M059J (cell line): Measurements from ENCODE around the gene LAMTOR5. TPM values are rescaled to one million over a fixed set of nuclear protein-coding genes. Genes with fewer than 3 reads are reported as not detected.
"Not testable (repeated sequence)": the region's sequence is repeated elsewhere in the genome, so short reads cannot be mapped to it uniquely, and the experiment has no call there.

ENCODE experiments used
- DNase-seq: peaks from one replicate; pipeline ENCODE4 v3.0.0-alpha.2; 2012; ENCODE audit warnings: low read depth
- total RNA-seq: library from RNA; depleted of rRNA; stranded (reverse); fragments of >200 nt; shearing (Covaris generic); gene quantifications from 2 replicates; pipeline ENCODE4 v1.2.3, GENCODE V29; 2014

Gene LAMTOR5
- total RNA-seq, 1 experiment from 2014 or later: 96.8 TPM

DNA sequence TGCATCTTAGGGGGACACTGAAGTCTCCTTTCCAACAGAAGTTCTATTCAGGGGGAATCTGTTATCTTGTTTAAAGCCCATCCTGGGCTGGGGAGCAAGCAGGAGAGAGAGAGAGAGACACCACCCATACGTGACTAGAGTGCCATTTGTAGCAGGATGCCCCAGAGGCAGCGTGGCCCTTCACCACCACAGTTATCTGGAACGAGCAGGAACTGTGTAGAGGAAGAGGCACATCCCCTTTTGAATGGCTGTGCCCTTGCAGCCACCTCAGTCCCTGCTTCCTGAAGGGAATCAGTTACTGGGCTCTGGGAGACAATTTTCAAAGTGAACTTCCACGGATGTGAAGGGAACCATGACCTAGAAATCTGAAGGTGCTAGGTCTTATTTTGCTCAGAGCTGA lies 19.4 kb upstream of the LAMTOR5 start:
- no peak for DNase-seq

DNA sequence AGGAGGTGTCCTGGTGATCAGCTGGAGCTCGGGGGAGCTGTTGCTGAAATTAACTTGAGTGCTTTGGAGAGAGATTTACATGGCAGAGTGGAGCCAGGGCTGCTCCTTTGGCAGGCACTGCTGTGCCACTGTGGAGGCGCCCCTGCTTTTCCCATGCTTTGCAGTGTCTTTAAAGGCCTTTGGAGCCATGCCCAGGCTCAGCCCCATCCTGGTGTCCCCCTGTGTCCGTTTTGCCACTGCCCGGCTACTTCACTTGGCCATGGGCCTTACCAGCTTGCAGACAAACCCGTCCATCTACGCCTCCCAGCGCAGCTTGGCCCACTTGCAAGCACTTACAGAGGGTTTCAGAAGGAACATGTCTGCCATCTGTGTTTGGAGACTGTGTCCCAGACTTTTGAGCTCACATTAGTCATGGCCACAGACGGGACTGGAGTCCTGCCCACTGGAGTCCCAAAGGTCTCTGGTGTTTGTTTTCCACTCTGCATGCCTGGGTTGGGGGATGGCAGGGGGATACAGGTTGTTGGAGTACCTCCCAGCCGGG lies 18.2 kb upstream of the LAMTOR5 start:
- no peak for DNase-seq

DNA sequence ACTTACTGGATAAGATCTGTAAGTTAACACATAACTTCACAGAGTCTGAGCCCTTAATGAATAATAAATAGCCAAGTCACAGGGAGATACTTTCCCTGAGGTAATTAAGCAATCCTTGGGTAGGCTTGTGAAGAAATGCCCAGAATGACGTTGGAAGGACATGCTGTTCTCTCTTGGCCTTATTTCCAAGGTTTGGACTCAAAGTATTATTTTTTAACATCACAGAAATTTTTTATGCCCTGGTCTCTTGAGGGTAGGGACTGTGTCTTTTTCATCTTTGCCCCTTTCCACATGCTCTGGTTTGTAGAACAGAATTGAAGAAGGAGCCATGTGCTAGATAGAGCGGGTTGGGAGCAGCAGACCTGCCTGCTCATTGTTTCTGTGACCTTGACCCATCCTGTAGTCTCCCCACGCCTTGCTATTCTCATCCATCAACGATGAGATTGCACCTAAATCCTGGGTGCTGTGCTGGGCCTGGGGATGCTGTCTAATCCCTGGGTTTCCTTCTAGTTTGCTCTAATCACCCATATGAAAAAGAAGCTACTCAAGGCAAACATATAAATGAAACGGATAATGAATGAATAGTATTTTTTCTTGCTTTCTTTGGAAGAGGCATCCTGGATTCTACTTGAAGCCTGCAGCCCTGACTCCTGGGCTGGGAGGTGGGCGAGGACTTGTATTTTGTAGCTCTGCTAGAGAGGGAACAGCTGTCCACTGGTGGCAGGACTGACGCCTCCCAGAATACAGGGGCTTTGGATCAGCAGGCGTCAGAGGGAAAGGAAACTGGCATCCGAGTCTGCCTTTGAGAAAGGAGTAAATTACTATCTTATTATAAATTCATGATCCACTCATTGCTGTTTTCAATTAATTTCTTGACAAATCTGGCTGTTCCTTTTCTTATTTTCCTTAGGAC lies 17.5 kb upstream of the LAMTOR5 start:
- no peak for DNase-seq

DNA sequence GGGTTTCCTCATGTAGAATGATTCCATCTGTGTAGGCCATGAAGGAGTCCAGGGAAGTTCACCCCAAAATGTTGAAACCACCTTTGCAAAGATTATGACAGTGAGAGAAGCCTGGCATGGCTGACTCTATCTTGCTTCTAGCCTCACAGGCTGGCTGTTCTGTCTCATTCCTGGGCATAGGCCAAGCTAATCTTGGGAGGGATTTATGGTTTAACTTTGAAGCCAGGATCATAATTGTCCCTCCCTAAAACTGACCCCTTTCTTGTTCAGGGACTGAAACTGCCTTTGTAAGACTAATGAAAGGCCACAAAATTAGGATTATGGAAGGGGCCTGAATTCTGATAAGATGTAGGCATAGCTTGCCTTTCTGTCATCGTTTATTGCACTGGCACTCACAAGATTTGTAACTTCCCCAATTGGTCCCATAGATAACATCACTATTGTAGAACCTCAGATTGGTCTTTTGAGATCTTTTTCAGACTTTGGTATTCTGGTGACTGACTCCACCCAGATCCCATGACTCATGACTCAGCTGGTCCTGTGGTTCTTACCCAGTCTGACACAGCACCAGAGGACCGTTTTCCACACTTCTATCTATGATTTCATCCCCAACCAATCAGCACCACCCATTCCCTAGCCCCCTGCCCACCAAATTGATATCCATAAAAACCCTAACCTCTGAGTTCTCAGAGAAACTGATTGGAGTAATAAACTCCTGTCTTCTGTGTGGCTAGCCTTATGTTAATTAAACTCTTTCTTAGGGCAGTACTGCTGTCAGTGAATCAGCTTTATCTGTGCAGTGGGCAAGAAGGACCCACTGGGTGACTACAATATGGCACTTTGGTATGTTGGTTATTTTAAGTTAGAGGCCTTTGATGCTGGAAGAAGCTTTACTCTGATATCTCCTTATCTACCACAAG lies 13.6 kb upstream of the LAMTOR5 start:
- DNase-seq: peak; percentile 43

DNA sequence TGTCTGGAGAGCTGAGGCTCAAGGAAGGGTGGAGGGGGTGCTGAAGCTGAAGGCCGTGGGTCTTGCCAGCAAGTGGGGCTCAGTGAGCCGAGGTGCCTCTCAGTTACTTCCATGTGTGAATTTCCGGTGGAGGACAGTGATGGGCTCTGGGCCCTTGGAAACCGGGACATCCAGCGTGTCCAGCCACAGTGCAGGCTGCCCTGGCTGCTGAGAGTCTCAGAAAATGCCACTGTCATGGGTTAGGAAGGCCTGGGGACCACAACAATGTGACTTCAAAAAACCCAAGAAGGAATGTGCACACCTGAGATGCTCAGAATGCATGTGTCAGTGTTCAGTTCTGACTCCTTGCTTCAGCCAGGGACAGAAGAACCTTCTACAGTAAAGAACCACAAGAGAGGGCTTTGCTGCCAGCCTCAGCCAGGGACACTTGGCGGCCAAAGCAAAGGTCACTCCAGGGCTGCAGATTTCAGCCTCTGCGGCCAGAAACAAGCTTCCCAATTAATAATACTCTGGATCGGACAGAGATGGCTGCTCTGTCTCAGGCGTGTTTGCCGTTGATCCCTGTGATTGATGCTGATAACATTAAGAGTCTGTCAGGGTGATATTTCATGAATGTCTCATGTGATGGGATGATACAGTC lies 12.6 kb upstream of the LAMTOR5 start:
- no peak for DNase-seq

DNA sequence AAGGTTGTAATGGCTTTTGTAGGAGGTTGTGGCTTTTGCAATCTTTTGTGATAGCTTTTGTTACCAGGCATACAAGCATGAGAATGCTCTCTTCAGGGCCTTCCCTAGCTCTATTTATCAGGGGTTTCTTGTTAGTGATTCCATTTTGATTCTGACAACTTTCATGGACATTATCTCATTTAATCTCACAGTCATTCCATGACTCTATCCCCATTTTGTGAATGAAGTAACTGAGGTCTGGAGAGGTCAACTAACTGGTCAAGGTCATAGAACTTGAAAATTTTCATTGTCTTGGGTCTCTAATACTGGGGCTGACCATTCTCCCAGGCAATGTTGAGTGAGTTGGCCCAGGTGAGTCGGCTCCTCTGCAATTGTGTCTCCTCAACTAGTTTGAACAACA lies 11.2 kb upstream of the LAMTOR5 start:
- no peak for DNase-seq

DNA sequence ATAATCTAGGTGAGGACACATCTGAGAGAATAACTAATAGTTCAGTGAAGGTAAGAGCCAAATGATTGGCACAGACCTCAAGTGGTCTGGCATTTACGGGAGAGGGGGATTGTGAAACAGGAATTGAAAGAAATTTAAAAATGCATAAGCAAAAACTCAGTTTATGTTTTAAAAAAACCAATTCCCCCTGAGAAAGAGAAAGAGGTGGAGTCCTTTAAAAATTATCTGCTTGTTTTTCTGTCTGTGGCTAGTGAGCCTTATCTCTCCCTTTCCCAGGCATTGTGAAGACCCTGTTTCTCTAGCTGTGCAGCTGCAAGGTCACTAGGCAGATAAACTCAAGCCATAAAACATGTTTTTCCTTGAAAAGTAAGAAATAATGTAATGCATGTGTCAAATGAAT lies 5.6 kb upstream of the LAMTOR5 start:
- DNase-seq: not testable (repeated sequence)

DNA sequence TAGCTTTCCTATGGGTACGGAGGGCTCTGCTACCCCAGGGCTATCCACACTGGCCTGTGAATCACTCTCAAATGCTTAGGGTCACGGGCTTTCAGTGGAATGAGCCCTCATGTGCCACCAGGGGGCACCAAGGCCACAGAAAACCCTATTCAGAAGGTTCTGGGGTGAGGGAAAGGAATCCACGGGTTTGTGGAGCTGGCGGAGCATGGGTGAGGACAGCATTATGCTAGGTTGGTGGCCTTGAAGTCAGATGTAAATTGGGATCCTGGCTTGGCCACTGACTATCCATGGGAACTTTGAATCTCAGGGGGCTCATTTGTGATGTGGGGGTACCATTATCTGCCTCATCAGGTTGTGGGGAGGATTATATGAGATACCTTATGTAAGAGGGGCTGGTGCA lies 5.1 kb upstream of the LAMTOR5 start:
- DNase-seq: peak; percentile 81

DNA sequence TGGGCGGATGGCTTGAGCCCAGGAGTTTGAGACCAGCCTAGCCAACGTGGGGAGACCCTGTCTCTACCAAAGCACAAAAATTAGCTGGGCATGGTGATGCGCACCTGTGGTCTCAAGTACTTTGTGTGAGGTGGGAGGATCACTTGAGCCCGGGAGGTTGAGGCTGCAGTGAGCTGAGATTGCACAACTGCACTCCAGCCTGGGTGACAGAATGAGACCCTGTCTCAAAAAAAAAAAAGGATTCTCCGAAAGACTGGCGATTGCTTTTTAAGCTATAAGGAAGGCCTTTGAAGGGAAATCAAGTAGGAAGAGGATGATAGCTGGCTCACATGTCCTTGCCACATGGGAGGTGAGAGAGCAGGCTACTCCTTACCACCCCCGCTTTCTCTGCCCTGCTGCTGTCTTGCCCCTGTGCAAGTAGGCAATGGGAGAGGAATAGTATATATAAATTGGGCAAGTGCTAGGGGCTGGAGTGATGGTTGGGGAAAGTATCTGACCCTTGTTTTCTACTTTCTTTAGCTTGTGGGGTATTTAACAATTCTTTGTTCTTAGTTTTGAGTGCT lies 3.8 kb upstream of the LAMTOR5 start:
- DNase-seq: no peak

DNA sequence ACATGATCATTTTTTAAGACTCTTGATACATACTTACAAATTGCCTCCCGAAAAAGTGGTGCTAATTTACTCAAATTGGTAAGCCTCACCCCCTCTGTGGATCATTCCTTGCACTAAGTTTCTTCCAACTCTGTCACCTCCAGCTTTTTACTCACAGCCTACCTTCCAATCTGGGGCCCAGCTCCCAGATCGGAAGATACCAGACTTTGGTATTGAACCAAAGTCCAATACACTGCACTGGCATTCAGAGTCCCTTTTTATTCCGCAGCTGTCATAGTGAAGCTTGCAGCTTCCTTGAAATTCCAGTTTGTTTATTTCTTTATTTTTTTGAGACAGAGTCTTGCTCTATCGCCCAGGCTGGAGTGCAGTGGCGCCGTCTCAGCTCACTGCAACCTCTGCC lies 1.8 kb upstream of the LAMTOR5 start:
- DNase-seq: no peak

DNA sequence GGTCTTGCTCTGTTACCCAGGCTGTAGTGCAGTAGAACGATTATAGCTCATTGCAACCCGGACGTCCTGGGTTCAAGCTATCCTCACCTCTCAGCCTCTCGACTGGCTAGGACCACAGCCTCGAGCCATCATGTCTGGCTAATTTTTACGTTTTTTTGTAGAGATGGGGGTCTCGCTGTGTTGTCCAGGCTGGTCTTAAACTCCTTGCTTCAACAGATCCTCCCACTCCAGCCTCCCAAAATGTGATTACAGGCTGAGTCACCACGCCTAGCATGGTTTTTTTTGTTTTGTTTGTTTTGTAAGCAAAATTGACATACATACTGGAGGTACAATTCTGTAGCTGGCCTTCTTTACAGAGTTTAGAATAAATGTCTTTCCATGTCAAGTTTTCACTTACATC lies 994 bp upstream of the LAMTOR5 start:
- no peak for DNase-seq

DNA sequence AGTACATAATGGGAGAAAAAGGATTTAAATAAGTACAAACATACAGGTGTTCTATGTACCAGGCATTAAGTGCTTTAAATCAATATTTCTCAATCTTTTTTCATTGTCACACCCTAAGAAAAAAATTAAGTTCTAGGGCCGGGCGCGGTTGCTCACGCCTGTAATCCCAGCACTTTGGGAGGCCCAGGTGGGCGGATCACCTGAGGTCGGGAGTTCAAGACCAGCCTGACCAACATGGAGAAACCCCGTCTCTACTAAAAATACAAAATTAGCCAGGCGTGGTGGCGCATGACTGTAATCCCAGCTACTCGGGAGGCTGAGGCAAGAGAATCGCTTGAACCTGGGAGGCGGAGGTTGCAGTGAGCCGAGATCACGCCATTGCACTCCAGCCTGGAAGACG lies 1.1 kb downstream of the LAMTOR5 start:
- not testable (repeated sequence) for DNase-seq

DNA sequence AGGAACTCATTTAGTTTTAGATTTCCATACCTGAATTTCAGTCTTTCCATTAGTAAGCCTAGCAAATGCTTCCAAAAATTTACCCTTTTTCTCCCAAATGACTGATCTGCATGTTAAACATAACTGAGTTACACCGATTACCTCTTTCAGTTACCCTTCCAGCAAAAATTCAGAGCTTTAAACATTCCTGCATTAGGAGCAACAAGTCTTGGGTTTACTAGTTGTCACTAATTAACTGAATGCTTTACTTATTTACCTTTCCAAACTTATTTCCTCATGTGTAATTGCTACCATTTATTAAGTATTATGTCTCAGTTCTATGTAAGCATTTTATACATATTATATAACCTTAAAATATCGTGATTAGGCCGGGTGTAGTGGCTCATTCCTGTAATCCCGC lies 3.1 kb downstream of the LAMTOR5 start:
- no peak for DNase-seq

DNA sequence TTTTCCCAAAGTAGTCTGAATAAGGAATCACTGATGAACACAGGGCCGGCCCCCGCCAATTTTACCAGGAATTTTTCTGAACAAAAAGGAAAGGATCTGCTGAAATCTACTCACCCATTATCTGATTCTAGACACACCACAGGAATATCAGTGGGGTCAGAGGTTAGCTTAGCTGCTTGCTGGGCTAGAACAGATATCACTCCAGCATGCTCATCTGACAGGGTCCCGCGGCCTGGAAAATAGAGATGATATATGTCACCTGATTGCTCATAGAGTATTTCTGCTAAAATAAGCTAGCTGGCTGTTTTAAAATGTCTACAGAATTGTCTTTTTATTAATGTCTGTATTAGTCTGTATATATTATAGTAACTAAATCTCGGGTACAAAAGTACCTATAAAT lies 3.7 kb downstream of the LAMTOR5 start:
- no peak for DNase-seq

DNA sequence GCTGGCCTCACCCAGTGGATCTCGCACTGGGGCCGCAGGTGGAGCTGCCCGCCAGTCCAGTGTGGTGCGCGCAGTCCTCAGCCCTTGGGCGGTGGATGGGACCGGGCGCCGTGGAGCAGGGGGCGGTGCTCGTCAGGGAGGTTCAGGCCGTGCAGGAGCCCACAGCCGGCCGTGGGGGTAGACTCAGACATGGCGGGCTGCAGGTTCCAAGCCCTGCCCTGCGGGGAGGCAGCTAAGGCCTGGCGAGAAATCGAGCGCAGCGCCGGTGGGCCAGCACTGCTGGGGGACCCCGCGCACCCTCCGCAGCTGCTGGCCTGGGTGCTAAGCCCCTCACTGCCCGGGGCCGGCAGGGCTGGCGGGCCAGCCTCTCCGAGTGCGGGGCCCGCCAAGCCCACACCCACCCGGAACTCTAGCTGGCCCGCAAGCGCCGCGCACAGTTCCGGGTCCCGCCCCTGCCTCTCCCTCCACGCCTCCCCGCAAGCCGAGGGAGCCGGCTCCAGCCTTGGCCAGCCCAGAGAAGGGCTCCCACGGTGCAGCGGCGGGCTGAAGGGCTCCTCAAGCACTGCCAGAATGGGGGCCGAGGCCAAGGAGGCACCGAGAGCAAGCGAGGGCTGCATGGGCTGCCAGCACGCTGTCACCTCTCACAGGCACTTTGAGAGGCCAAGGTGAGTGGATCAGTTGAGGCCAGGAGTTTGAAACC lies 11.1 kb downstream of the LAMTOR5 start:
- DNase-seq: not testable (repeated sequence)

DNA sequence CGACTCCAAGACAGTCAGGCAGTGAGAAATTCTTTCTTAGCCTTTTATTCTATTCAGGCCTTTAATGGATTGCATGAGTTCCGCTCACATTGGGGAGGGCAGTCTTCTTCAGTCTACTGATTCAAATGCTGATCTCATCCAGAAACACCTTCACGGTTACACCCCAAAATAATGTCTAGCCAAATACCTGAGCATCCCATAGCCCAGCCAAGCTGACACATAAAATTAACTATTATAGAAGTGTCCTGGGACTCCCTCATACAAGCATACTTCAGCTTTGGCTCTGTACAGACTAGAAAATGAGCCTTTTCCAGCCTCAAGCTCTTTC lies 13.0 kb downstream of the LAMTOR5 start:
- no peak for DNase-seq

DNA sequence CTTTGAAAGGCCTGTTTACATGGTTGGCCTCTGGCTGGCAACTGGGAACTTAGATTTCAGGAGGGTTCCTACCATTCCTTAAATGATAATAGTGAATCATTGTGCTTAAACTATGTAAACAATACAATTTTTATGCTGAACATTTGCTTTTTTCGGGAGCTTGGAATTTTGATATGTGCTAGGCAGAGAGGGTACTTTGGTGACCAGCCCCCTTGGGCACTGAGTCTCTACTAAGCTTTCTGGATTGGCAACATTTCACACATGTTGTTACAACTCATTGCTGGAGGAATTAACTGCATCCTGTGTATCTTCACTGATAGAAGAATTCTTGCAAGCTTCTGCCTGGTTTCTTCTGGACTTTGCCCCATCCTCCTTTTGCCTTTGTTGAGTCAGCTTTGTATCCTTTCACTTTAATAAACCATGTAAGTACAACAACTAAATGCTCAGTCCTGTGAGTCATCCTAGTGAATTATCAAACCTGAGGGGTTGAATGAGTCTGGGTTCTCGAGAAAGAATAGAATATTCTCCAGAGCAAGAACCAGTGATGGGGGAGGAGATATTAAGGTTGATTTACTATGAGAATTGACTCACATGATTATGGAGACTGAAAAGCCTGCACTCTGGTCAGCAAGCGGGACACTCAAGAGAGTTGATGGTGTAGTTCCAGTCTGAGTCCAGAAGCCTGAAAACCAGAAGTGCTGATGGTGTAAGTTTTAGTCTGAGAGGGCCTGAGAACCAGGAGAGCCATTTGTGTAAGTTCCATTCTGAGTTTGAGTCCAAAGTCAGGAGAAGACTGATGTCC lies 13.6 kb downstream of the LAMTOR5 start:
- peak; percentile 94 for DNase-seq

DNA sequence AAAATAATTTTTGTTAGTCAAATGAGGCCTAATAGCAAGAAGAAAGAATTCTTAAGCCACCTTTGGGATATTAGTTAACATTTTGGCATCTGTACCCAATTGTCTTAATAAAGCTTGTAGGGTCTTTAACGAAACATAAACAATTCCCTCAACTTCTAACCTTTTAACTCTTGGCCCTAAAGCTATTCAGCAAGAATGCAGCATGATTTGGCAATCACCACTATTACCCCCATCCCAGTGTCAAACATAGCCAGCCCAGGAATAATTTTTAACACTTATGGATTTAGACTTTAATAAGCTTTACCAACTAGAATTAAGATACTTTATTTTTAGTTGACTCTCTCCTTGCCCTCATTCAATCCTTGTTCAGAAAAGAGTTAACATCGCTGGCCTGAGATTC lies 14.2 kb downstream of the LAMTOR5 start:
- no peak for DNase-seq

DNA sequence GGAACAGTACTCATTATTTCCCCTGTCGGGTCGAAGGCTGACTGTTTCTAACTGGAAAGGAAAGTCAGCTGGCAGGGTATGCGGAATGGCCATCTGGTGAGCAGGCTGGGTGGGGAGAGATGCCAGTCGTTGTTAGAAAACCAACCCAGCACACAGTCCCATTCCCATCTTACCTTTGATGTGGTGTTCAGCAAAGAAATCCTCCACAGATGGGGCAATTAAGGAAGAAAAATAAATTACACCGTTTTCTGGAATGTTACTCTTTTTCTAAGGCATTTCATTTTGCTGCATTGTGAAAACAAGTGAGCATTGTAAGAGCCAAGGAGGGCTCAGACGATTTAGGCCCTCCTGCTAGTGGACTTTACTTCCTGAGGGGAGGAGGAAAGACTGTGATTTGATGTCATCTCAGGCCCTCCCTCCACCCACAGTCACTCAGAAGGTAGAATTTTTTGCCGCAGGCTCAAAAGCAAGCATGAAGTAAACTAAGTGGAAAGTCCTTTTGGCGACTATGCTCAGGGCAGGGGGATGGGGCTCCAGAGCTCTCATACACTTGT lies 16.7 kb downstream of the LAMTOR5 start, which contains the start of gene SLC16A4:
TSS of gene SLC16A4 (minus strand) at position 335 of the 554 bp plus-strand sequence. CDS start 1,703 bp downstream, outside the sequence.
- DNase-seq: peak; percentile 92

DNA sequence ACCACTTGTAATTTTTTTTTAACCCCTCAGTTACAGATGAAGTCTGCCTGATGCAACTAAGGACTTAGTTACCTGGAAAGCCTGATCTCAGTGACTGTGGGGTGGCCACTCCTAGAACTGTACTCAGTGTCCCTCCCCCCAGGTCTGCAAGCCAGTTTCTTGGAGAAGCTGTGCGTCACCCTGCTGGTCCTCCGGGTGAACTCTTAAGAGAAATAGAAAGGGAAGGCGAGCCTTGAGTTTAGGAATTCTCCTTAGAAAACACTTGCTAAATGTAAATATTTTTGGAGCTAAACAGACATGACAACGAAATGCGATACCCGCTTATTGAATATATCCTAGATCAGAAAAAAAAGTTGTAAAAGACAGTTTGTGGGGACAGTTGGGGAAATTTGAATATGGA lies 17.4 kb downstream of the LAMTOR5 start:
- DNase-seq: peak; percentile 84
